Keratinocyte (primary cell): ENCODE results near the gene WFDC1. TPM values are rescaled to one million over a fixed set of nuclear protein-coding genes. Genes with fewer than 3 reads are reported as not detected.

ENCODE experiments used
- DNase-seq: peaks from one replicate; pipeline ENCODE4 v3.0.0-alpha.2; 2011; ENCODE audit warnings: low read depth, missing footprints, low spot score
- FAIRE-seq: peaks from 2 replicates; lab custom pipeline; 2011; peaks lifted over from hg19 to GRCh38; lab: Jason Lieb, UNC
- H2AFZ ChIP-seq: 2 replicates; pipeline ENCODE4 v1.6.0; 2012; ENCODE audit warnings: low read length, control low read depth, inconsistent platforms; ENCODE audit not compliant: control insufficient read depth
- H3K27ac ChIP-seq: 2 replicates; pipeline ENCODE4 v1.5.1; 2011; ENCODE audit warnings: low read length; ENCODE audit not compliant: control insufficient read depth, insufficient read depth
- H3K27me3 ChIP-seq: 3 replicates; pipeline ENCODE4 v1.6.0; 2011; ENCODE audit warnings: low read length; ENCODE audit not compliant: control insufficient read depth, insufficient read depth; ENCODE audit errors: extremely low read depth
- H3K36me3 ChIP-seq, 2 experiments: 2 replicates in 1 of 2; 3 replicates in 1 of 2; pipeline ENCODE4 v1.5.1; 2011; ENCODE audit warnings: low read length in 2 of 2, mild to moderate bottlenecking in 1 of 2; ENCODE audit not compliant: control insufficient read depth in 2 of 2, insufficient read depth in 2 of 2; ENCODE audit errors: extremely low read depth in 1 of 2
- H3K4me1 ChIP-seq: 3 replicates; pipeline ENCODE4 v1.5.1; 2011; ENCODE audit warnings: low read length; ENCODE audit not compliant: control insufficient read depth, insufficient read depth; ENCODE audit errors: extremely low read depth
- H3K4me2 ChIP-seq: 3 replicates; pipeline ENCODE4 v1.6.0; 2011; ENCODE audit warnings: low read depth, low read length; ENCODE audit not compliant: control insufficient read depth, insufficient read depth; ENCODE audit errors: extremely low read depth
- H3K4me3 ChIP-seq, 3 experiments: fragments of 200-600 bp in 1 of 3; sonication (generic) in 1 of 3; 2 replicates in 2 of 3; 3 replicates in 1 of 3; pipeline ENCODE4 v1.5.1; 2011 to 2016; ENCODE audit warnings: low read length in 3 of 3, mild to moderate bottlenecking in 3 of 3, control low read depth in 2 of 3, inconsistent platforms in 1 of 3, low read depth in 1 of 3, mixed read lengths in 1 of 3, mixed run types in 1 of 3, moderate library complexity in 1 of 3; ENCODE audit not compliant: control insufficient read depth in 2 of 3, insufficient read depth in 2 of 3; ENCODE audit errors: extremely low read depth in 1 of 3
- H3K79me2 ChIP-seq: 2 replicates; pipeline ENCODE4 v1.6.0; 2012; ENCODE audit warnings: low read length; ENCODE audit not compliant: control insufficient read depth, insufficient read depth
- H3K9ac ChIP-seq: 3 replicates; pipeline ENCODE4 v1.6.0; 2011; ENCODE audit warnings: low read length; ENCODE audit not compliant: control insufficient read depth, insufficient read depth; ENCODE audit errors: extremely low read depth
- H3K9me1 ChIP-seq: 3 replicates; pipeline ENCODE4 v1.6.0; 2011; ENCODE audit warnings: low read length; ENCODE audit not compliant: control insufficient read depth, insufficient read depth; ENCODE audit errors: extremely low read depth
- H3K9me3 ChIP-seq: 2 replicates; pipeline ENCODE4 v1.5.1; 2012; ENCODE audit warnings: low read depth, low read length; ENCODE audit not compliant: control insufficient read depth
- H4K20me1 ChIP-seq: 3 replicates; pipeline ENCODE4 v1.6.0; 2011; ENCODE audit warnings: low read length; ENCODE audit not compliant: control insufficient read depth, insufficient read depth; ENCODE audit errors: extremely low read depth
- EZH2 ChIP-seq: IDR thresholded peaks from one replicate; pipeline ENCODE4 v1.6.1; 2012; ENCODE audit warnings: inconsistent platforms, mild to moderate bottlenecking, low read length, moderate library complexity
- dilution Hi-C: fragments of 300-500 bp; cut with MboI; formaldehyde crosslinking; loops from one replicate; pipeline ENCODE4 v1.7.0; 2020; ENCODE audit warnings: low sequenced_read_pairs; ENCODE audit not compliant: extremely low pct_ligation_motif_present
- polyA plus RNA-seq, 5 experiments: library from polyadenylated mRNA; depleted of rRNA in 3 of 5; stranded (reverse) in 3 of 5; stranded (forward) in 1 of 5; unstranded in 1 of 5; fragments of >200 nt; gene quantifications; 1 replicate in 1 of 5; 2 replicates in 3 of 5; 3 replicates in 1 of 5; pipeline versions ENCODE4 v1.2.1 to v1.2.3, GENCODE V29; 2011 to 2012; ENCODE audit warnings: missing spikeins in 2 of 5, low read depth in 1 of 5, low replicate concordance in 1 of 5
- TF ChIP-seq, protein P1 (sequence below), 3 experiments: IDR thresholded peaks in 1 of 3; conservative IDR thresholded peaks in 1 of 3; optimal IDR thresholded peaks in 1 of 3; 2 replicates in 2 of 3; 3 replicates in 1 of 3; pipeline versions ENCODE3 to v1.5.1; 2011; ENCODE audit warnings: low read length in 3 of 3, mild to moderate bottlenecking in 3 of 3, moderate library complexity in 2 of 3, control low read depth in 1 of 3, inconsistent platforms in 1 of 3; ENCODE audit not compliant: insufficient read depth in 2 of 3; ENCODE audit errors: extremely low read depth in 1 of 3

The WFDC1 gene
- polyA plus RNA-seq, 1 donor (not counting 4 experiments of a cell fraction or from before 2014, with no cell fraction given) = not detected

DNA sequence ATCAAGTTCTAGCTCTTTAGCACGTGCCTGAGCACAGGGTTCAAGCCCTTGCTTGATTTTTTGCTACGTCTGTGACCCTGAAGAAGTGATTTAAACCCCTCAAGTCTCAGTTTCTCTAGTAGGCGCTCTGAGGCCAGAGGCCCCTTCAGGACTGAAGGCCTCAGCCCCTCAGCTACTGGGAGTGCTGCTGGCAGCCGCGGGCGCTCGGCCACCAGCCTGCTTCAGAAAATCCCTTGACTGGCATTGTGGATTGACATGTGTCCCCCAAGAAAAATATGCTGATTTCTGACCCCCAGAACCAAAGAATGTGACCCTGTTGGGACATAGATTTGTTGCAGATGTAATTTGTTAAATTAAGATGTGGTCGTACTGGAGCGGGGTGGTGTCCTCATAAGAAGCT, 20.2 kb upstream of the WFDC1 start:
- H3K27me3 ChIP-seq = peaks cover 15% of the 10 kb centered on the region
- DNase-seq (no peak), FAIRE-seq (no peak)
- TF ChIP-seq, protein P1, sequence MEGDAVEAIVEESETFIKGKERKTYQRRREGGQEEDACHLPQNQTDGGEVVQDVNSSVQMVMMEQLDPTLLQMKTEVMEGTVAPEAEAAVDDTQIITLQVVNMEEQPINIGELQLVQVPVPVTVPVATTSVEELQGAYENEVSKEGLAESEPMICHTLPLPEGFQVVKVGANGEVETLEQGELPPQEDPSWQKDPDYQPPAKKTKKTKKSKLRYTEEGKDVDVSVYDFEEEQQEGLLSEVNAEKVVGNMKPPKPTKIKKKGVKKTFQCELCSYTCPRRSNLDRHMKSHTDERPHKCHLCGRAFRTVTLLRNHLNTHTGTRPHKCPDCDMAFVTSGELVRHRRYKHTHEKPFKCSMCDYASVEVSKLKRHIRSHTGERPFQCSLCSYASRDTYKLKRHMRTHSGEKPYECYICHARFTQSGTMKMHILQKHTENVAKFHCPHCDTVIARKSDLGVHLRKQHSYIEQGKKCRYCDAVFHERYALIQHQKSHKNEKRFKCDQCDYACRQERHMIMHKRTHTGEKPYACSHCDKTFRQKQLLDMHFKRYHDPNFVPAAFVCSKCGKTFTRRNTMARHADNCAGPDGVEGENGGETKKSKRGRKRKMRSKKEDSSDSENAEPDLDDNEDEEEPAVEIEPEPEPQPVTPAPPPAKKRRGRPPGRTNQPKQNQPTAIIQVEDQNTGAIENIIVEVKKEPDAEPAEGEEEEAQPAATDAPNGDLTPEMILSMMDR (optimal IDR thresholded peaks at IDR 0.05 in 1 of 3, IDR thresholded peaks at IDR 0.05 in 1 of 3, conservative IDR thresholded peaks at IDR 0.05 in 1 of 3; ENCODE audit: extremely low read depth in 1 of 3, insufficient read depth in 2 of 3, low read length in 3 of 3) = no peak
- TF ChIP-seq EZH2 = no peak
- no peak overlapping the region for H3K9ac ChIP-seq
- no peak overlapping the region for H3K27ac ChIP-seq
- H3K9me1 ChIP-seq = no peaks in the 10 kb centered on the region
- no peaks in the 10 kb centered on the region for H3K4me1 ChIP-seq
- no peak overlapping the region for H2AFZ ChIP-seq
- dilution Hi-C loops = loop anchor here (25.0 kb wide), 1 partner anchor 163 kb away; no protein-coding TSS in a partner anchor
- no peaks in the 10 kb centered on the region for H3K9me3 ChIP-seq
- no peaks in the 10 kb centered on the region for H3K79me2 ChIP-seq
- H3K36me3 ChIP-seq = no peaks in the 10 kb centered on the region
- H3K4me2 ChIP-seq = no peak overlapping the region
- H3K4me3 ChIP-seq = no peak overlapping the region
- no peaks in the 10 kb centered on the region for H4K20me1 ChIP-seq

DNA sequence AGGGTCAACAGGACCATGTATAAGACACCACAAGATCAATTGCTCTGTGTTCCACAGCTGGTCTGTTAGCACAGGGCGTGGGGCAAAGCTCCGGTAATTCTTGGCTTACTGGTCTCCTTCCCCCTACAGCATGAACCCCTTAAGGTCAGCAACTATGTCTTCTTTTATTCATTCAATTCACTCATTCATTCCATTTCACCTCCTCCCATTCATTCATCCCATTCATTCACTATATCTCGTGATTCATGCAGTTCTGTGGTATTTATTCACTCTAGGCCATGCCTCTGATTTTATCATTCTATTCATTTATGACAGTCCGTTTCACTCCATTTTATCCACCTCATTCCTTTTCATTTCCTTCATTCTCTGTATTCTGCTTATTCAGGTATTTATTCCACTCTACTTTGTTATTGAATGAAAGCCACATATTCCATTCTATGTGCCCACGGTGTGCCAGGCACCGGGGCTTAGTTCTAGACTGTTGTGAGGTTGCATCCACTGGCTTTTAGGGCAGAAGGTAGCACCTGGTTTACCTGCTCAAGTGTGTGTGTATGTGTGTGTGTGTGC, 19.0 kb upstream of the WFDC1 start:
- FAIRE-seq = no peak
- H3K9me3 ChIP-seq = no peaks in the 10 kb centered on the region

More for the DNA sequence above, 19.0 kb upstream of the WFDC1 start:
- Histone ChIP-seq H3K27me3 (peaks cover 11% of the 10 kb centered on the region), H3K36me3 (no peaks in the 10 kb centered on the region), H2AFZ (no peak overlapping the region), H3K79me2 (no peaks in the 10 kb centered on the region), H3K4me1 (no peaks in the 10 kb centered on the region), H4K20me1 (no peaks in the 10 kb centered on the region), H3K4me3 (no peak overlapping the region), H3K27ac (no peak overlapping the region), H3K9me1 (no peaks in the 10 kb centered on the region), H3K4me2 (no peak overlapping the region), H3K9ac (no peak overlapping the region)
- no peak for DNase-seq
- no peak for TF ChIP-seq EZH2
- TF ChIP-seq, protein P1 (optimal IDR thresholded peaks at IDR 0.05 in 1 of 3, IDR thresholded peaks at IDR 0.05 in 1 of 3, conservative IDR thresholded peaks at IDR 0.05 in 1 of 3; ENCODE audit: extremely low read depth in 1 of 3, insufficient read depth in 2 of 3, low read length in 3 of 3) = no peak
- dilution Hi-C loops = no loop called here
